GM04504 (cell line): ENCODE data around the gene ZBTB20.
A peak's percentile ranks its signal among the peaks of the same experiment; 100 is the strongest.

Source experiments
- DNase-seq: peaks from one replicate; pipeline ENCODE4 v3.0.0-alpha.2; 2012; ENCODE audit warnings: low read depth

The ZBTB20 gene

GRCh38 chr3:115087512-115087911, 59.6 kb downstream of the ZBTB20 start:
- DNase-seq: no peak

GRCh38 chr3:115086344-115086743, 60.7 kb downstream of the ZBTB20 start:
- DNase-seq: no peak

DNA sequence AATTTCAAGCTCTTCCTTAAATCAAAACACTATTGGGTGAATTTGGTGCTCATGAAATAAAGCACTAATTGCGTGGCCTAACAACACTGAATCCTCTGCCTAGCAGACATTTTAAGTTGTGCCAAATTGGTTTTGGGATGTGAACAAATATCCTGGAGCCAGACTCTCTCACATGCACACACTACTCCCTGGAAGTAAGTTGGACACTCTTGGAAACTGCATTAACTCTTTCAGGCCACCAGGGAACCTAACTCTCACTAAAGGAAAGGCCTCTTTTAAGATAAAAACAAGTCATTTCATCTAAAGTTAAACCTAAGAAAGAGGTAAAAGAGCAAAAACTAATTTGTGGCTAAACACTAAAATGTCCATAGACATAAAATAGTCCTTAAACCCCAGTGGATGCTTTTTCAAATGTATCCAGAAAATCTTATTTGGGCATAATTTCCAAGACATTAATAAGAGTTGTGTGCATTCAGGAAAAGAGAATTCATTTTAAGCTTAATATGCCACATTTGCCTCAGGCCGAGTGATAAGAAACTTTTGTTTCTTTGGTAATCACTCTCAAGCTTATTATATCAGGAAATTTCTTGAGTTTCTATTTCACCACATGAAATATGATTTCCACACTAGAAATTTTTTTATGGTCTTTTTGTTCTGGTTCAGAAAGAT, 61.8 kb downstream of the ZBTB20 start:
- no peak for DNase-seq

DNA sequence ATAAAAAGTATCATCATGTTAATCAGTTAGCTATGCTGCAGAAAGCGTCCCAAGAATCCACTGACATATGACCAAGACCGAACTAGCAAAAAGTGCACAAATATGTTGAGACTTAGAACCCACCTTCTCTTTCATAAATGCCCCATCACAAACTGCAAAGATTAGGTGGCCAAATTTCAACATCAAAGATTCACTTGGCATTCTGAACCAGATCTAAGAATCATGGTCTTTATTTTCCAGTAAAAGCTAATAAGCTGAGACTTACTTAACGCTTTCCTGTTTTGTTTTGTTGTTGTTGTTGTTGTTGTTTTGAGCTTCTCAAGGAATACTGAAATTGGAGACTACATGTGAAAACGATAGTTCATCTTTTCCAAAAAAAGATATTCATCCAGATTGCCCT, 62.4 kb downstream of the ZBTB20 start:
- no peak for DNase-seq

GRCh38 chr3:115082260-115082659, 64.8 kb downstream of the ZBTB20 start:
- DNase-seq: no peak

- no peak for DNase-seq
These were observed 65.6 kb downstream of the ZBTB20 start for GRCh38 chr3:115081444-115081843.

DNA sequence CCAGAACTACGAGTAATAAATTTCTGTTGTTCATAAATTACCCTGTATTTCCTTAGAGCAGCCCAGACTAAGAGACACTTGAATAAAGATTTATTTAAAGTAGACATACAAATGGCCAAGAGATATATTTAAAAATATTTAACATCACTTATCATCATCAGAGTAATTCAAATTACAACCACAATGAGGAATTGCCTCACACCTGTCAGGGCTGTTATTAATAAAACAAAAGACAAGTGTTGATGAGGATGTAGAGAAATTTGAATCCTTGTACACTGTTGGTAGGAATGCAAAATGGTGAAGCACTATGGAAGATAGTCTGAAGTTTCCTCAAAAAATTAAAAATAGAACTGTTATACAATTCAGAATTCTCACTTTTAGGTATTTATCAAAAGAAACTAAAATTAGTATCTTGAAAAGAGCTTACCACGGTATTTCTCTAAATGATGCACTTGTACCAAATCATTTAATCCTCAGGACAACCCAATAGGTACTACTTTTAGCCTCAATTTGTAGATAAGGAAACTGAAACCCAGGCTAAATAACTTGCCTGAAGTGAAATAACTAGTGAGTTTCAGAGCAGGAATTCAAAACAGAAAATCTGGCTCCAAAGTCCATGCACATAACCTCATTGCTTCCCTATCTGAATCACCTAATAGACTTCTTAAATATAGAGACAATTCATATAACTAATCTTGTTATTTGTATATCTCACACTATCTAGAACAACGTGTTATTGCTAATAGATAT, 69.4 kb downstream of the ZBTB20 start:
- DNase-seq: no peak

- no peak for DNase-seq
These were observed 72.6 kb downstream of the ZBTB20 start for GRCh38 chr3:115074502-115074901.

GRCh38 chr3:115072265-115073021, 74.6 kb downstream of the ZBTB20 start:
- DNase-seq: peak; percentile 44

GRCh38 chr3:115071601-115072000, 75.5 kb downstream of the ZBTB20 start:
- DNase-seq: peak; percentile 68

GRCh38 chr3:115071166-115071565, 75.9 kb downstream of the ZBTB20 start:
- no peak for DNase-seq

GRCh38 chr3:115068799-115069198, 78.3 kb downstream of the ZBTB20 start:
- no peak for DNase-seq

DNA sequence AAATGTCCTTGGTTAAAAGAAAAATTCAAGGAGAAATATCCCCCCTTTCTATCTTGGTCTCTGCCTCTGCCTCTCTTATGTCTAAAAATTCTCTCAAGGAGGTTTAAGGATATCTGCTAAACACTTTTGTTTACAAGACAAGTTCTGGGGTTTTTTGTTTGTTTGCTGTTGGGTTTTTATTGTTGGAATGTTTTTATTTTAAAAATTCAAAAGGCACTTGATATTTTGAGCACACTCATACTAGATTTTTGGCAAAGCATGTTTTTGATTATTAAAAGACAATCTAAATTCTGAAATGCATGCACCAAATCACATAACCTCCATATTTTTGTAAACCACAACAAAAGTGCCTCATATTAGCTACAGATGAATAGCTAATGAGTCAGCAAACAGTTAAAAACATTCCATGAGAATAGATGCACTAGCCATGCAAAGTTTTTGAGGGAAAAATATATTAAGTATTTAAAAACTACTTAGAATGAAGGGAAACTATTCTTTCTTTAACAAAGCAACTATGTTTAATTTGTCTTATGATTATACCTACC, 84.6 kb downstream of the ZBTB20 start:
- no peak for DNase-seq

GRCh38 chr3:115062009-115062408, 85.1 kb downstream of the ZBTB20 start:
- DNase-seq: no peak

DNA sequence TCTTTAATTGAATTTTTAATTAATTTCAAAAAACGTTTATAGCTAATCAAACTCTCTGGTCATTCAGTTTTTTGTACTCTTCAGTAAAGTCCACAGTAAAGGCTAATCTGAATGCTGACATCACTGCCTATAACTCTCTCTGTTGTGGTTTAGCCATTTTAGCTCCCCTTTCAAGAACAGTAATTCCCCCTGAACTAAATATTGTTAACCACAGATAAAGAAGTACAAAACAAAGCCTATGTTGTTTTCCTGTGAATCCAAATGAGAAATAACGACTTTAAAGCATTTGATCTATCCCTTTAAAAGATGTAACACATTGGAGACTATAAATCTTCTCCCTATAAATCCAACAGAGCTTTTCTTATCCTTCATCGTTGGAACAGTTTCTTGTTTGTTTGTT, 94.2 kb downstream of the ZBTB20 start:
- DNase-seq: no peak

- DNase-seq: no peak
These were observed 104.7 kb downstream of the ZBTB20 start for GRCh38 chr3:115042351-115042750.

- DNase-seq: no peak
These were observed 106.3 kb downstream of the ZBTB20 start for GRCh38 chr3:115040673-115041286.

GRCh38 chr3:115040246-115040645, 106.8 kb downstream of the ZBTB20 start:
- DNase-seq: no peak

GRCh38 chr3:115038817-115039216, 108.3 kb downstream of the ZBTB20 start:
- no peak for DNase-seq

- DNase-seq: no peak
These were observed 124.2 kb downstream of the ZBTB20 start for GRCh38 chr3:115022835-115023398.

DNA sequence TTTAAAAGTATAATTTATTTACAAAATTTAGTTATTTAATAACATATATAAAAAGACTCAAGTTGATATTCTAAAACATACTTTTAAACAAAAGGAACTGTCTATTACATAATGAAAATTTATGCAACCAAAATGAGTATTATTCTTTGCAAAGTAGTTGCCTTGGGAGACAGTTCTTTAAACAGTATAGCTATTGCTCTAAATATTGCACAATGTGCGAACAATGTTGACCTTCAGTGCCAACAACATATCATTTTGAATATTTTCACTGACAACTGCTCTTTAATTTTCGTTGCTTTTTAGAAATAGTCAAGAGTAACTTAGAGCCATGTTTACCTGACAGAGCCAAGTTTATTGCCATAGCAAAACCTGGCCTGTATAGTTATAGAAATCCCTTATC, 124.9 kb downstream of the ZBTB20 start:
- no peak for DNase-seq

GRCh38 chr3:115021061-115021460, 126.0 kb downstream of the ZBTB20 start:
- DNase-seq: no peak
